KMS-11 (cell line): ENCODE measurements around the gene FMNL3.

Source experiments
- H2AFZ ChIP-seq: fragments of 200-600 bp; sonication (generic); 2 replicates; pipeline ENCODE4 v1.6.1; 2016; ENCODE audit warnings: antibody characterized with exemption, mixed run types, low read depth
- H3K27ac ChIP-seq: fragments of 200-600 bp; sonication (generic); 2 replicates; pipeline ENCODE4 v1.6.1; 2016; ENCODE audit warnings: mild to moderate bottlenecking, mixed run types
- H3K27me3 ChIP-seq: fragments of 200-600 bp; sonication (generic); 2 replicates; pipeline ENCODE4 v1.6.1; 2017; ENCODE audit warnings: mild to moderate bottlenecking, low read depth, mixed run types, moderate library complexity; ENCODE audit not compliant: insufficient read depth
- H3K36me3 ChIP-seq: fragments of 200-600 bp; sonication (generic); 2 replicates; pipeline ENCODE4 v1.6.1; 2017; ENCODE audit warnings: mild to moderate bottlenecking, mixed run types; ENCODE audit not compliant: insufficient read depth
- H3K4me1 ChIP-seq: fragments of 200-600 bp; sonication (generic); 2 replicates; pipeline ENCODE4 v1.6.1; 2016; ENCODE audit warnings: mild to moderate bottlenecking, low read depth, mixed run types; ENCODE audit not compliant: poor library complexity, severe bottlenecking
- H3K4me2 ChIP-seq: fragments of 200-600 bp; sonication (generic); 2 replicates; pipeline ENCODE4 v1.7.0; 2016; ENCODE audit warnings: mild to moderate bottlenecking, mixed run types
- H3K4me3 ChIP-seq: fragments of 200-600 bp; sonication (generic); IDR thresholded peaks from 2 replicates; pipeline ENCODE4 v1.6.1; 2017; ENCODE audit warnings: low read depth, low read length, mixed read lengths; ENCODE audit not compliant: insufficient read depth
- H3K79me2 ChIP-seq: fragments of 200-600 bp; sonication (generic); 2 replicates; pipeline ENCODE4 v1.6.1; 2016; ENCODE audit warnings: low read depth, mixed run types; ENCODE audit not compliant: insufficient read depth
- H3K9ac ChIP-seq: fragments of 200-600 bp; sonication (generic); 2 replicates; pipeline ENCODE4 v1.6.1; 2016; ENCODE audit warnings: mild to moderate bottlenecking, mixed run types
- H4K20me1 ChIP-seq: fragments of 200-600 bp; sonication (generic); 2 replicates; pipeline ENCODE4 v1.6.1; 2016; ENCODE audit warnings: mild to moderate bottlenecking, mixed run types; ENCODE audit not compliant: insufficient read depth
- TF ChIP-seq, protein P1 (sequence below): fragments of 200-600 bp; sonication (generic); conservative IDR thresholded peaks from 2 replicates; pipeline ENCODE4 v1.6.1; 2017; ENCODE audit warnings: low read depth, mild to moderate bottlenecking, antibody characterized with exemption, low read length, moderate library complexity, mixed read lengths

Gene FMNL3

DNA sequence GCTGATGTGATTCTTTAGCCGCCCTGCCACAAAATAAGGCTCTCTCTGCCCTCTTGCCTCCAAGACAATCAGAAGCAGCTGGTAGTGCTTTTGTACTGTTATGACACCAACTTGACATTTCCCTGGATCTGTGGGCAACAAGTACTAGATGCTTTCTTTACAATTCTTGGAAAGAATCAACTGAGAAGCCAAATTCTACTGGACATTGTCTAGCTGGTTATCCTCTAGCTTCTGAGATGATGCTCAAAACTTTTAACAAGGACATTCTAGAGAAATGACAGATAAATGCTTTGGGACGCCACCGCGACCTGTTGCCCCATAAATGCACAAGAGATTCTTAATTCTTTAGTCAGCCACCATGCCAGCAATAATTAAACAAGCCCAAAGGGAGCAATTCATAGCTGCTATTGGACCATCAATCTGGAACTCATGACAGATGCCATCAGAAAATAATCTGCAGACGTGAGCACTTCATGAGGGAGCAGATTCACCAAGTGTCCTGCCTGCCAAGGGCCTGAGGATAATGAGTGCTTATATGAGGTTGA lies 22.8 kb downstream of the FMNL3 start:
- peaks cover 74% of the 10 kb centered on the region for H3K4me1 ChIP-seq
- no peaks in the 10 kb centered on the region for H3K79me2 ChIP-seq
- no peaks in the 10 kb centered on the region for H3K36me3 ChIP-seq
- no peaks in the 10 kb centered on the region for H4K20me1 ChIP-seq
- H3K27ac ChIP-seq, result peak overlapping the region; percentile 53
- no peaks in the 10 kb centered on the region for H3K27me3 ChIP-seq
- no peak overlapping the region for H3K9ac ChIP-seq
- TF ChIP-seq, protein P1, sequence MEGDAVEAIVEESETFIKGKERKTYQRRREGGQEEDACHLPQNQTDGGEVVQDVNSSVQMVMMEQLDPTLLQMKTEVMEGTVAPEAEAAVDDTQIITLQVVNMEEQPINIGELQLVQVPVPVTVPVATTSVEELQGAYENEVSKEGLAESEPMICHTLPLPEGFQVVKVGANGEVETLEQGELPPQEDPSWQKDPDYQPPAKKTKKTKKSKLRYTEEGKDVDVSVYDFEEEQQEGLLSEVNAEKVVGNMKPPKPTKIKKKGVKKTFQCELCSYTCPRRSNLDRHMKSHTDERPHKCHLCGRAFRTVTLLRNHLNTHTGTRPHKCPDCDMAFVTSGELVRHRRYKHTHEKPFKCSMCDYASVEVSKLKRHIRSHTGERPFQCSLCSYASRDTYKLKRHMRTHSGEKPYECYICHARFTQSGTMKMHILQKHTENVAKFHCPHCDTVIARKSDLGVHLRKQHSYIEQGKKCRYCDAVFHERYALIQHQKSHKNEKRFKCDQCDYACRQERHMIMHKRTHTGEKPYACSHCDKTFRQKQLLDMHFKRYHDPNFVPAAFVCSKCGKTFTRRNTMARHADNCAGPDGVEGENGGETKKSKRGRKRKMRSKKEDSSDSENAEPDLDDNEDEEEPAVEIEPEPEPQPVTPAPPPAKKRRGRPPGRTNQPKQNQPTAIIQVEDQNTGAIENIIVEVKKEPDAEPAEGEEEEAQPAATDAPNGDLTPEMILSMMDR, result no peak
- peak overlapping the region; percentile 88 for H3K4me2 ChIP-seq
- no peak overlapping the region for H2AFZ ChIP-seq
- H3K4me3 ChIP-seq, result no peak overlapping the region

DNA sequence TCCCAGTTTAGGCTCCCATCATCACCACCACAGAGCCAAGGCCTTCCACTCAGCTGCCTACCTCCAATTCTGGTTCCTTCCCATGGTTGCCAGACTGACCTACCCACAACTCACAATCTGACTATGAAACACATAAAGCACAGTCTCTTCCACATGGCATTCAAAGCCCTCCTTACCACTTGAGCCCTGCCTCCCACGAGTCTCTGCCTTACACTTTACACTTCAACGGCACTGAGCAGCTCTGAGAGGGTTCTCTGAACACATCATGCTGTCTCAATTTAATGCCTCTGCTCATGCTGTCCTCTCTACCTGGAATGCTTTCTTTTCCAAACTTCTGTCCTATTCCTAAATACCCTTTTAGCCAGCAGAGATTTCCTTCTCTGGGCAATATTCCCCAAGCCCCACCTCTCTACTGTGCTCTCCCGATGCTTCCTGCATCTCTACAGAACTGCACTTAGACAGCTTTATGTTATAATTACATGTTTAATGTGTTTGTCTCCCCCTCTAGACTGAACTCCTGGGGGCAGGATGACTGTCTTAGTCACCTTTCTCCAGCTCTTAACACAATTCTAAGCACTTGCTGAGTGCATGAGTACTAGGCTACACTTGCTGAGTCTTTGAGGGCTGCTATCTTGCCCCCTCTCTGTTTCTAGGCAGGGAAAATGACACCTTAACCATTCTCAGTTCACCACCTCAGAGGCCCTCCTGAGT lies 23.5 kb downstream of the FMNL3 start:
- Histone ChIP-seq H4K20me1 (no peaks in the 10 kb centered on the region), H3K4me2 (peak overlapping the region; percentile 88), H3K9ac (no peak overlapping the region), H2AFZ (no peak overlapping the region), H3K36me3 (no peaks in the 10 kb centered on the region), H3K27me3 (no peaks in the 10 kb centered on the region), H3K4me3 (no peak overlapping the region), H3K79me2 (no peaks in the 10 kb centered on the region), H3K4me1 (peaks cover 68% of the 10 kb centered on the region), H3K27ac (peak overlapping the region; percentile 53)
- TF ChIP-seq, protein P1, result no peak

DNA sequence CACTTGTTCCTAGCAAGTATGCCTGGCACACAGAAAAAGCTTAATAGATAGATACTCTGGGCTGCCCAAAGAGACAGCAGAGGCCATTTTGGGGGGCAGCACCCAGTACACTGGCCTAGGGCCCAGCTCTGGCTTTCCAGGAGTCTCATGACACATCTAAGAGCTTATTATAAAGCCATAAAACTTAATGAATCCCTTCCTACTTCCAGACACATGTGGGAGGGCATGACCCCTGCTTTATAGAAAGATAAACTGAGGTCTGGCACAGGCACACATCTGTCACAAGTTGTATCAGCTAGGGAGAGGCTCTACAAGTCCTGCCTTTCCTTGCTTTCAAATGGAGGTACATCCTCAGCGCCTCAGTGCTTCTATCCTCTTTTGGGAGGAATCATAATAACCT lies 27.1 kb downstream of the FMNL3 start:
- Histone ChIP-seq H2AFZ (no peak overlapping the region), H3K27me3 (no peaks in the 10 kb centered on the region), H3K79me2 (no peaks in the 10 kb centered on the region), H3K9ac (no peak overlapping the region), H3K36me3 (no peaks in the 10 kb centered on the region), H3K4me1 (peaks cover 31% of the 10 kb centered on the region), H3K27ac (no peak overlapping the region), H3K4me2 (no peak overlapping the region), H4K20me1 (no peaks in the 10 kb centered on the region), H3K4me3 (no peak overlapping the region)
- TF ChIP-seq, protein P1, result no peak

DNA sequence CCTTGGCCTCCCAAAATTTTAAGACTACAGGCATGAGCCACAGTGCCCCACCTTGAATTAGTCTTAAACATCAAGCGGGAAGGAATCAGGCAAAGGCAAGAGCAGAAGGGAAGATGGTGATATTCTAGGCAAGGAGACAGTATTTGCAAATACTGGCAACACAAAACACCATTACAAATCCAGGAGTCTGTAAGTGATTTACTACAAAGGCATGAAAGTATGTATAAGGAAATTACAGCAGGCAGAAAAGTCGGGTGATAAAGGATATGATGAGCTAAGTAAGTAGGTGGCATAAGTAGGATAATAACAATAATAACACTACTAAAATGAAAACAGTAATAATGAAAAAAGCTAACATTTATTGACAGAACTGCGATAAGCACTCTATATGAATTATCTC lies 28.5 kb downstream of the FMNL3 start:
- Histone ChIP-seq H3K4me1 (peaks cover 17% of the 10 kb centered on the region), H3K4me3 (no peak overlapping the region), H3K79me2 (no peaks in the 10 kb centered on the region), H3K9ac (no peak overlapping the region), H3K27ac (no peak overlapping the region), H4K20me1 (no peaks in the 10 kb centered on the region), H3K36me3 (no peaks in the 10 kb centered on the region), H3K27me3 (no peaks in the 10 kb centered on the region), H3K4me2 (no peak overlapping the region), H2AFZ (no peak overlapping the region)
- TF ChIP-seq, protein P1, result no peak
